H1 (cell line): Measurements from ENCODE around the gene CAMTA1. TPM values are rescaled to one million over a fixed set of nuclear protein-coding genes. Genes with fewer than 3 reads are reported as not detected.

ENCODE experiments used
- CTCF ChIA-PET: fragments of 300-600 bp; sonication (Branson Sonifier 250); formaldehyde crosslinking; loops from one replicate; lab custom pipeline; 2021; ENCODE audit not compliant: partially characterized antibody; lab: Charles Lee
- POLR2A ChIA-PET: fragments of 300-600 bp; sonication (Branson Sonifier 250); formaldehyde crosslinking; loops from one replicate; lab custom pipeline; 2021; ENCODE audit warnings: inconsistent platforms; ENCODE audit not compliant: partially characterized antibody; lab: Charles Lee
- DNase-seq, 2 experiments: peaks; one replicate each; pipeline versions ENCODE4 v3.0.0 to v3.0.0-alpha.2; 2010 to 2022; ENCODE audit warnings: low spot score in 2 of 2, low read depth in 1 of 2, mixed read lengths in 1 of 2
- FAIRE-seq: peaks from 2 replicates; lab custom pipeline; 2011; peaks lifted over from hg19 to GRCh38; lab: Jason Lieb, UNC
- H2AFZ ChIP-seq: 2 replicates; pipeline ENCODE4 v1.8.1; 2012; ENCODE audit warnings: low read length, inconsistent platforms
- H2AK5ac ChIP-seq: 2 replicates; pipeline ENCODE4 v1.6.1; 2013; ENCODE audit warnings: low read depth, low read length
- H2BK120ac ChIP-seq: replicated peaks from 2 replicates; pipeline ENCODE3; 2013; ENCODE audit warnings: low read depth, low read length, inconsistent platforms
- H2BK12ac ChIP-seq: 2 replicates; pipeline ENCODE4 v1.6.1; 2013; ENCODE audit warnings: low read depth, low read length
- H2BK15ac ChIP-seq: 2 replicates; pipeline ENCODE4 v1.6.1; 2013; ENCODE audit warnings: low read length
- H2BK20ac ChIP-seq: 2 replicates; pipeline ENCODE4 v1.6.1; 2013; ENCODE audit warnings: low read length
- H2BK5ac ChIP-seq: 2 replicates; pipeline ENCODE4 v1.6.1; 2013; ENCODE audit warnings: low read depth, low read length
- H3K14ac ChIP-seq: 2 replicates; pipeline ENCODE4 v1.6.1; 2013; ENCODE audit warnings: inconsistent platforms; ENCODE audit not compliant: insufficient read length
- H3K18ac ChIP-seq: 2 replicates; pipeline ENCODE4 v1.6.1; 2013; ENCODE audit warnings: low read length; ENCODE audit errors: extremely low read depth
- H3K23ac ChIP-seq: 2 replicates; pipeline ENCODE4 v1.6.1; 2013; ENCODE audit warnings: inconsistent platforms; ENCODE audit not compliant: insufficient read length
- H3K23me2 ChIP-seq: 2 replicates; pipeline ENCODE4 v1.6.1; 2013; ENCODE audit warnings: low read depth, low read length
- H3K27ac ChIP-seq: 2 replicates; pipeline ENCODE4 v1.6.1; 2011; ENCODE audit warnings: low read depth, low read length, inconsistent platforms
- H3K27me3 ChIP-seq, 4 experiments: replicated peaks in 1 of 4; 1 replicate in 1 of 4; 2 replicates in 3 of 4; pipeline versions ENCODE4 v1.6.1 to v1.8.1; 2011 to 2013; ENCODE audit warnings: low read length in 3 of 4, mild to moderate bottlenecking in 3 of 4, inconsistent platforms in 2 of 4, mixed read lengths in 2 of 4, moderate library complexity in 1 of 4; ENCODE audit not compliant: control insufficient read depth in 3 of 4, insufficient read depth in 3 of 4; ENCODE audit errors: extremely low read depth in 1 of 4
- H3K36me3 ChIP-seq, 4 experiments: 2 replicates each; pipeline versions ENCODE4 v1.6.1 to v1.8.1; 2011 to 2013; ENCODE audit warnings: mild to moderate bottlenecking in 4 of 4, low read length in 3 of 4, moderate library complexity in 2 of 4, control low read depth in 1 of 4, inconsistent platforms in 1 of 4; ENCODE audit not compliant: insufficient read depth in 4 of 4, control insufficient read depth in 2 of 4
- H3K4ac ChIP-seq: replicated peaks from 2 replicates; pipeline ENCODE3; 2013; ENCODE audit warnings: low read length, low read depth, mixed read lengths, inconsistent platforms; ENCODE audit not compliant: insufficient read length
- H3K4me1 ChIP-seq, 4 experiments: replicated peaks in 1 of 4; 1 replicate in 1 of 4; 2 replicates in 3 of 4; pipeline versions ENCODE4 v1.6.1 to v1.8.1; 2011 to 2013; ENCODE audit warnings: low read length in 3 of 4, inconsistent platforms in 2 of 4, mixed read lengths in 1 of 4; ENCODE audit not compliant: insufficient read depth in 4 of 4, control insufficient read depth in 3 of 4
- H3K4me2 ChIP-seq, 2 experiments: 2 replicates each; pipeline versions ENCODE4 v1.6.1 to v1.8.1; 2011 to 2013; ENCODE audit warnings: low read depth in 2 of 2, low read length in 2 of 2, control low read depth in 1 of 2, inconsistent platforms in 1 of 2, mild to moderate bottlenecking in 1 of 2; ENCODE audit not compliant: insufficient read depth in 1 of 2
- H3K4me3 ChIP-seq, 4 experiments: fragments of 200-600, 300-600 bp in 1 of 4; sonication (generic), shearing (Covaris generic), sonication (Bioruptor Twin) in 1 of 4; 2 replicates each; pipeline versions ENCODE4 v1.5.1 to v1.8.1; 2011 to 2016; ENCODE audit warnings: low read length in 4 of 4, low read depth in 3 of 4, control low read depth in 2 of 4, inconsistent platforms in 2 of 4, mild to moderate bottlenecking in 2 of 4, mixed read lengths in 1 of 4, moderate library complexity in 1 of 4; ENCODE audit not compliant: insufficient read depth in 2 of 4; ENCODE audit errors: extremely low read depth in 1 of 4
- H3K56ac ChIP-seq: replicated peaks from 2 replicates; pipeline ENCODE3; 2013; ENCODE audit warnings: low read depth, mild to moderate bottlenecking, mixed read lengths, low read length, inconsistent platforms; ENCODE audit not compliant: insufficient read length
- H3K79me1 ChIP-seq: 2 replicates; pipeline ENCODE4 v1.6.1; 2013; ENCODE audit warnings: low read depth, low read length, control low read depth
- H3K79me2 ChIP-seq, 2 experiments: 2 replicates each; pipeline versions ENCODE4 v1.6.1 to v1.8.1; 2012 to 2013; ENCODE audit warnings: low read length in 2 of 2, mild to moderate bottlenecking in 2 of 2, inconsistent platforms in 1 of 2; ENCODE audit not compliant: insufficient read depth in 2 of 2, control insufficient read depth in 1 of 2
- H3K9ac ChIP-seq, 4 experiments: replicated peaks in 1 of 4; 1 replicate in 1 of 4; 2 replicates in 3 of 4; pipeline versions ENCODE4 v1.6.1 to v1.8.1; 2011 to 2013; ENCODE audit warnings: low read depth in 3 of 4, low read length in 3 of 4, control low read depth in 2 of 4, mild to moderate bottlenecking in 2 of 4, moderate library complexity in 2 of 4, inconsistent platforms in 1 of 4; ENCODE audit errors: extremely low read depth in 1 of 4
- H3K9me3 ChIP-seq, 2 experiments: 2 replicates each; pipeline versions ENCODE4 v1.6.1 to v1.8.1; 2012 to 2013; ENCODE audit warnings: mild to moderate bottlenecking in 2 of 2, moderate library complexity in 2 of 2, control low read depth in 1 of 2, inconsistent platforms in 1 of 2, low read depth in 1 of 2, low read length in 1 of 2, mixed read lengths in 1 of 2; ENCODE audit not compliant: insufficient read depth in 2 of 2
- H4K20me1 ChIP-seq, 2 experiments: replicated peaks in 1 of 2; 2 replicates each; pipeline versions ENCODE3 to v1.8.1; 2011 to 2013; ENCODE audit warnings: inconsistent platforms in 2 of 2, low read length in 2 of 2, mild to moderate bottlenecking in 1 of 2; ENCODE audit not compliant: insufficient read depth in 2 of 2, control insufficient read depth in 1 of 2
- H4K5ac ChIP-seq: 2 replicates; pipeline ENCODE4 v1.6.1; 2013; ENCODE audit warnings: low read length, low read depth, mixed read lengths, inconsistent platforms; ENCODE audit not compliant: insufficient read length
- H4K8ac ChIP-seq: 2 replicates; pipeline ENCODE4 v1.8.0; 2013; ENCODE audit warnings: mild to moderate bottlenecking, moderate library complexity, low read length, inconsistent platforms; ENCODE audit not compliant: insufficient read depth; ENCODE audit errors: extremely low read depth
- H4K91ac ChIP-seq: replicated peaks from 2 replicates; pipeline ENCODE3; 2013; ENCODE audit warnings: low read length, mixed read lengths, inconsistent platforms; ENCODE audit not compliant: insufficient read length
- HDAC2 ChIP-seq, 2 experiments: fragments of 300-600 bp in 1 of 2; sonication (generic) in 1 of 2; IDR thresholded peaks; 2 replicates each; pipeline ENCODE4 v1.6.1; 2011 to 2012; ENCODE audit warnings: low read depth in 2 of 2, low read length in 2 of 2, mild to moderate bottlenecking in 2 of 2, moderate library complexity in 2 of 2, borderline replicate concordance in 1 of 2, inconsistent platforms in 1 of 2
- POLR2A ChIP-seq, 2 experiments: IDR thresholded peaks; 1 replicate in 1 of 2; 2 replicates in 1 of 2; pipeline ENCODE4 v1.6.1; 2011; ENCODE audit warnings: low read depth in 2 of 2, low read length in 2 of 2, mild to moderate bottlenecking in 2 of 2; ENCODE audit errors: control extremely low read depth in 1 of 2
- SIRT6 ChIP-seq: IDR thresholded peaks from one replicate; pipeline ENCODE4 v1.7.1; 2012; ENCODE audit warnings: low read length, inconsistent platforms
- WGBS, 2 experiments: shearing (Covaris generic) in 1 of 2; methylation state at CpG; one replicate each; pipeline versions ENCODE4 v1.1.6 to v1.1.7; 2013 to 2015; ENCODE audit warnings: low lambda C conversion rate in 2 of 2, mixed read lengths in 2 of 2, inconsistent platforms in 1 of 2, low coverage in 1 of 2, missing lambda C conversion rate in 1 of 2; ENCODE audit not compliant: insufficient replicate concordance in 2 of 2, insufficient coverage in 1 of 2, insufficient read length in 1 of 2; ENCODE audit errors: extremely low coverage in 1 of 2, missing lambda C conversion rate in 1 of 2; 5-methylcytosine and 5-hydroxymethylcytosine counted together
- polyA plus RNA-seq, 7 experiments: library from polyadenylated mRNA; depleted of rRNA in 3 of 7; stranded (reverse) in 5 of 7; unstranded in 2 of 7; fragments of >200 nt in 5 of 7; fragments of 200-250 nt in 2 of 7; gene quantifications; 1 replicate in 5 of 7; 2 replicates in 1 of 7; 4 replicates in 1 of 7; pipeline versions ENCODE4 v1.2.1 to v1.2.3, GENCODE V29; 2011 to 2013; ENCODE audit warnings: missing spikeins in 2 of 7, mixed read lengths in 2 of 7
- total RNA-seq: library from RNA; stranded (reverse); fragmentation: NEBNext Ultra II Directional; extraction: Animal tissue kit (Norgen Biotek cat#: 25700); gene quantifications from 2 replicates; pipeline ENCODE4 v1.2.1, GENCODE V29; 2021

Gene CAMTA1
- total and polyA plus RNA-seq, 2 of the 8 experiments (the other 6 are each of a cell fraction or from before 2014, with no cell fraction given), result 65.0 to 119 TPM

- ChIA-PET POLR2A (interaction anchor here (0.9 kb wide), 1 partner anchor 18 kb away, joined by 3 read pairs; no protein-coding TSS in a partner anchor), CTCF (interaction anchor here (0.9 to 1.8 kb wide), 4 partner anchors 8 to 120 kb away, joined by 3 to 7 read pairs (median 6); no protein-coding TSS in a partner anchor)
- no peak for TF ChIP-seq SIRT6
- TF ChIP-seq HDAC2 (IDR thresholded peaks at IDR 0.05; ENCODE audit: borderline replicate concordance in 1 of 2, low read depth in 2 of 2, low read length in 2 of 2), result no peak
- no peak for TF ChIP-seq POLR2A (IDR thresholded peaks at IDR 0.05; ENCODE audit: control extremely low read depth in 1 of 2, low read depth in 2 of 2, low read length in 2 of 2)
- no peak for FAIRE-seq
- Histone ChIP-seq H3K9me3 (no peaks in the 10 kb centered on the region), H3K56ac (no peak overlapping the region), H2BK5ac (no peak overlapping the region), H3K79me1 (no peaks in the 10 kb centered on the region), H3K4me1 (peaks cover 0 to 4% (median 0%) of the 10 kb centered on the region in 4 experiments; a peak in 2 of 7 replicates), H3K18ac (no peak overlapping the region), H3K4ac (no peak overlapping the region), H3K9ac (no peak overlapping the region), H4K5ac (no peak overlapping the region), H3K23ac (no peak overlapping the region), H3K27ac (no peak overlapping the region), H3K27me3 (no peaks in the 10 kb centered on the region), H2AK5ac (no peak overlapping the region), H3K36me3 (no peaks in the 10 kb centered on the region), H2BK120ac (no peak overlapping the region), H3K4me2 (no peak overlapping the region), H3K79me2 (no peaks in the 10 kb centered on the region), H2AFZ (no peak overlapping the region), H2BK12ac (no peak overlapping the region), H4K8ac (no peak overlapping the region; the same call in 1 of the 2 replicates), H4K91ac (no peak overlapping the region), H2BK15ac (no peak overlapping the region), H3K4me3 (no peak overlapping the region), H3K14ac (no peak overlapping the region), H3K23me2 (no peaks in the 10 kb centered on the region; the same call in 1 of the 2 replicates), H2BK20ac (no peak overlapping the region), H4K20me1 (no peaks in the 10 kb centered on the region)
- 93% methylated on average over 9 of the region's 9 CpGs; no CpG with 5 or more reads in 1 of the 2 experiments for WGBS, 2 experiments
- DNase-seq, result no peak
Measured at GRCh38 chr1:7087888-7088287, 302.6 kb downstream of the CAMTA1 start.
